Fibroblast of lung (primary cell): ENCODE results near the gene KMO. TPM values are rescaled to one million over a fixed set of nuclear protein-coding genes. Genes with fewer than 3 reads are reported as not detected.

Experiments
- DNase-seq, 2 donors: peaks; one replicate each; pipeline versions ENCODE4 v3.0.0 to v3.0.0-alpha.2; 2010; ENCODE audit warnings: low read depth in 2 of 2
- H2AFZ ChIP-seq: 2 replicates; pipeline ENCODE4 v1.5.1; 2012; ENCODE audit warnings: low read length, control low read depth, inconsistent platforms
- H3K27ac ChIP-seq: 2 replicates; pipeline ENCODE4 v1.5.1; 2011; ENCODE audit warnings: low read length, control low read depth; ENCODE audit not compliant: insufficient read depth
- H3K27me3 ChIP-seq: 2 replicates; pipeline ENCODE4 v1.5.1; 2011; ENCODE audit warnings: mild to moderate bottlenecking, low read length; ENCODE audit not compliant: control insufficient read depth, insufficient read depth
- H3K36me3 ChIP-seq: 2 replicates; pipeline ENCODE4 v1.5.1; 2011; ENCODE audit warnings: low read length; ENCODE audit not compliant: control insufficient read depth, insufficient read depth
- H3K4me1 ChIP-seq: 2 replicates; pipeline ENCODE4 v1.5.1; 2011; ENCODE audit warnings: low read length; ENCODE audit not compliant: control insufficient read depth, insufficient read depth; ENCODE audit errors: extremely low read depth
- H3K4me2 ChIP-seq: 2 replicates; pipeline ENCODE4 v1.5.1; 2011; ENCODE audit warnings: low read length, control low read depth; ENCODE audit not compliant: insufficient read depth; ENCODE audit errors: extremely low read depth
- H3K4me3 ChIP-seq, 4 experiments: fragments of 200-600 bp in 1 of 4; sonication (generic) in 1 of 4; replicated peaks in 1 of 4; 2 replicates each; pipeline ENCODE4 v1.5.1; 2011 to 2016; ENCODE audit warnings: low read length in 4 of 4, low read depth in 3 of 4, mild to moderate bottlenecking in 3 of 4, control low read depth in 2 of 4, inconsistent platforms in 1 of 4, mixed read lengths in 1 of 4; ENCODE audit not compliant: insufficient read depth in 1 of 4; ENCODE audit errors: control extremely low read depth in 1 of 4
- H3K79me2 ChIP-seq: 2 replicates; pipeline ENCODE4 v1.5.1; 2012; ENCODE audit warnings: mild to moderate bottlenecking, low read length, inconsistent platforms; ENCODE audit not compliant: control insufficient read depth, insufficient read depth
- H3K9ac ChIP-seq: 2 replicates; pipeline ENCODE4 v1.5.1; 2011; ENCODE audit warnings: mild to moderate bottlenecking, low read length, control low read depth; ENCODE audit not compliant: insufficient read depth
- H3K9me3 ChIP-seq: 2 replicates; pipeline ENCODE4 v1.5.1; 2012; ENCODE audit warnings: low read depth, low read length; ENCODE audit not compliant: control insufficient read depth, insufficient read depth
- H4K20me1 ChIP-seq: 2 replicates; pipeline ENCODE4 v1.5.1; 2011; ENCODE audit warnings: low read length; ENCODE audit not compliant: control insufficient read depth, insufficient read depth; ENCODE audit errors: extremely low read depth
- EZH2 ChIP-seq: IDR thresholded peaks from 2 replicates; pipeline ENCODE4 v1.5.1; 2012; ENCODE audit warnings: low read length, control low read depth, mild to moderate bottlenecking; ENCODE audit errors: missing control alignments
- polyA plus RNA-seq, 2 donors: library from polyadenylated mRNA; depleted of rRNA in 1 of 2; stranded (reverse) in 1 of 2; unstranded in 1 of 2; fragments of >200 nt; gene quantifications; 2 replicates each; pipeline ENCODE4 v1.2.1, GENCODE V29; 2011 to 2012; ENCODE audit warnings: missing spikeins in 1 of 2
- total RNA-seq: library from RNA; depleted of rRNA; stranded (reverse); fragments of >200 nt; gene quantifications from 2 replicates; pipeline ENCODE4 v1.2.1, GENCODE V29; 2014
- TF ChIP-seq, protein P1 (sequence below), 2 donors: IDR thresholded peaks in 1 of 2; conservative IDR thresholded peaks in 1 of 2; 1 replicate in 1 of 2; 2 replicates in 1 of 2; pipeline ENCODE4 v1.5.1; 2011 to 2012; ENCODE audit warnings: low read length in 2 of 2, control low read depth in 1 of 2, inconsistent platforms in 1 of 2, low read depth in 1 of 2, mild to moderate bottlenecking in 1 of 2

Gene KMO
- total and polyA plus RNA-seq, 2 donors (not counting 1 experiment from before 2014, with no cell fraction given) = 0.07 TPM; not detected in 1

DNA sequence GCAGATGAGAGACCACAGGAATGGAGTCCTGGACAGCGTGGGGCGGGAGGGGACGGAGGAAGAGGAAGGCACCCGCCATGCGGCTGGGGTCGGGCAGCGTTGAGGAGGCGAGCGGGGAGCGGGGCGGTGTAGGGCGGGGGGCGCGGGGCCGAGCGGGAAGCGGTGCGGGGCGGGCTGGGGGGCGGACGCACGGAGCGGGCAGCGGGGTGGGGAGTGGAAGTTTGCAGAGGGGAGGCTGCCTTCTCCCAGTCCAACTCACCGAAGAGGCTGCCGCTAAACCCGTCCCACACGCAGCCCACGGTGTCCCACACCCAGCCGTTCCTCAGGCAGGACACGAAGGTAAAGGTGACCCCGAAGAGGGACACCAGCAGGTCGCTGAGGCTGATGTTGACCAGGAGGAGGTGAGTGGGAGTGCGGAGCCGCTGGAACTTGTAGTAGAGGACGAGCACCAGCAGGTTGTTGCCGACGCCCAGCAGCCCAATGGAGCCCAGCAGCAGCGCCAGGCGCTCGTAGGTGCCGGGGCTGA, 107.5 kb downstream of the KMO start:
- H4K20me1 ChIP-seq = no peaks in the 10 kb centered on the region
- peak overlapping the region; percentile 80 for H3K9ac ChIP-seq
- peak overlapping the region; percentile 85 for H3K4me2 ChIP-seq
- peak overlapping the region; percentile 98 for H2AFZ ChIP-seq
- H3K4me1 ChIP-seq = peaks cover 3% of the 10 kb centered on the region
- no peaks in the 10 kb centered on the region for H3K9me3 ChIP-seq
- H3K4me3 ChIP-seq = peak overlapping the region; percentile 84 to 99 (median 94)
- peak overlapping the region; percentile 69 for H3K27ac ChIP-seq
- H3K36me3 ChIP-seq = peaks cover 6% of the 10 kb centered on the region
- peaks cover 19% of the 10 kb centered on the region for H3K79me2 ChIP-seq
- peak; percentile 29 to 41 for DNase-seq
- TF ChIP-seq, protein P1, sequence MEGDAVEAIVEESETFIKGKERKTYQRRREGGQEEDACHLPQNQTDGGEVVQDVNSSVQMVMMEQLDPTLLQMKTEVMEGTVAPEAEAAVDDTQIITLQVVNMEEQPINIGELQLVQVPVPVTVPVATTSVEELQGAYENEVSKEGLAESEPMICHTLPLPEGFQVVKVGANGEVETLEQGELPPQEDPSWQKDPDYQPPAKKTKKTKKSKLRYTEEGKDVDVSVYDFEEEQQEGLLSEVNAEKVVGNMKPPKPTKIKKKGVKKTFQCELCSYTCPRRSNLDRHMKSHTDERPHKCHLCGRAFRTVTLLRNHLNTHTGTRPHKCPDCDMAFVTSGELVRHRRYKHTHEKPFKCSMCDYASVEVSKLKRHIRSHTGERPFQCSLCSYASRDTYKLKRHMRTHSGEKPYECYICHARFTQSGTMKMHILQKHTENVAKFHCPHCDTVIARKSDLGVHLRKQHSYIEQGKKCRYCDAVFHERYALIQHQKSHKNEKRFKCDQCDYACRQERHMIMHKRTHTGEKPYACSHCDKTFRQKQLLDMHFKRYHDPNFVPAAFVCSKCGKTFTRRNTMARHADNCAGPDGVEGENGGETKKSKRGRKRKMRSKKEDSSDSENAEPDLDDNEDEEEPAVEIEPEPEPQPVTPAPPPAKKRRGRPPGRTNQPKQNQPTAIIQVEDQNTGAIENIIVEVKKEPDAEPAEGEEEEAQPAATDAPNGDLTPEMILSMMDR (conservative IDR thresholded peaks at IDR 0.05 in 1 of 2, IDR thresholded peaks at IDR 0.05 in 1 of 2; ENCODE audit: low read depth in 1 of 2, low read length in 2 of 2) = no peak
- no peak for TF ChIP-seq EZH2
- H3K27me3 ChIP-seq = no peaks in the 10 kb centered on the region

DNA sequence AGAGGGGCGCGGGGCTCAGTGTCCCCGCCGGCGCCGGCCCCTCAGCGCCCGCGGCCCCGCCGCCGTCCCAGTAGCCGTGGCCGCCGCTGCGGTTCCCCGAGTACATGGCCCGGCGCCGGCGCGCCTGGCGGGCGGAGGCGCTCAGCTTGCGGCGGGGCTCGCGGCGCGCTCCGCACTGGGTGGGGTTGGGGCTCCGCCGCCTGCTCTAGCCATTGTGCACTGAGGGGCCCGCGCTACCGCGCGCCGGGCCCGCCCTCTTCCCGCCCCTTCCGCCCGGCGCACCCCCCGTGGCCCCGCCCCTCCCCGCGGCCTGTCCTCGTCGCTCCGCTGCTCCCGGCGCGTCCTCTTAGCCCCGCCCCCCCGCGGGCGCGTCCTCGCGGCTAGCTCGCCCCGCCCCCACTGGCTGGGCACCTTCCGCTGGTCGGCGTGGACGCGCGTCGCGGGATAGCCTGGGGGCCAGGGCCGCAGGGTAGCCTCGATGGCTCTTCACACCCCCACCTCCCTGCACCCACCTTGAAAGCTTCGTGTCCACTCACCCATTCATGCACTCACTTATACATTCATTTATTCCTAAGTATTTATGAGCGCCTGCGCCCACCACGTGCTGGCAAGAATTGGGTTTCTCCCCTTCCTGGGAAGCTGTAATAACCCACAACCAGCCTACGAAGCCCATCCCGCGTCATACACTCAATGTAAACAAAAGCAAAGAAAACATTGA, 108.1 kb downstream of the KMO start, which contains the start of the genes CHML and OPN3:
Gene CHML (minus strand): TSS at position 221 of the 718 bp plus-strand sequence. CDS start 4,603 bp downstream, outside the sequence.
Gene OPN3 (minus strand): TSS at position 221 of the 718 bp plus-strand sequence. CDS start 115 bp downstream, at position 106.
- no peaks in the 10 kb centered on the region for H3K9me3 ChIP-seq
- peak; percentile 83 to 88 for DNase-seq
- peaks cover 19% of the 10 kb centered on the region for H3K79me2 ChIP-seq
- peaks cover 3% of the 10 kb centered on the region for H3K36me3 ChIP-seq
- peak within 1 kb of the TSS; percentile 84 to 99 (median 94) for H3K4me3 ChIP-seq
- peak within 1 kb of the TSS; percentile 69 for H3K27ac ChIP-seq
- no peaks in the 10 kb centered on the region for H4K20me1 ChIP-seq
- peak within 1 kb of the TSS; percentile 85 for H3K4me2 ChIP-seq
- peak within 1 kb of the TSS; percentile 98 for H2AFZ ChIP-seq
- TF ChIP-seq, protein P1 (conservative IDR thresholded peaks at IDR 0.05 in 1 of 2, IDR thresholded peaks at IDR 0.05 in 1 of 2; ENCODE audit: low read depth in 1 of 2, low read length in 2 of 2) = no peak
- no peak for TF ChIP-seq EZH2
- no peaks in the 10 kb centered on the region for H3K27me3 ChIP-seq
- H3K9ac ChIP-seq = peak within 1 kb of the TSS; percentile 80
- peaks cover 3% of the 10 kb centered on the region for H3K4me1 ChIP-seq

DNA sequence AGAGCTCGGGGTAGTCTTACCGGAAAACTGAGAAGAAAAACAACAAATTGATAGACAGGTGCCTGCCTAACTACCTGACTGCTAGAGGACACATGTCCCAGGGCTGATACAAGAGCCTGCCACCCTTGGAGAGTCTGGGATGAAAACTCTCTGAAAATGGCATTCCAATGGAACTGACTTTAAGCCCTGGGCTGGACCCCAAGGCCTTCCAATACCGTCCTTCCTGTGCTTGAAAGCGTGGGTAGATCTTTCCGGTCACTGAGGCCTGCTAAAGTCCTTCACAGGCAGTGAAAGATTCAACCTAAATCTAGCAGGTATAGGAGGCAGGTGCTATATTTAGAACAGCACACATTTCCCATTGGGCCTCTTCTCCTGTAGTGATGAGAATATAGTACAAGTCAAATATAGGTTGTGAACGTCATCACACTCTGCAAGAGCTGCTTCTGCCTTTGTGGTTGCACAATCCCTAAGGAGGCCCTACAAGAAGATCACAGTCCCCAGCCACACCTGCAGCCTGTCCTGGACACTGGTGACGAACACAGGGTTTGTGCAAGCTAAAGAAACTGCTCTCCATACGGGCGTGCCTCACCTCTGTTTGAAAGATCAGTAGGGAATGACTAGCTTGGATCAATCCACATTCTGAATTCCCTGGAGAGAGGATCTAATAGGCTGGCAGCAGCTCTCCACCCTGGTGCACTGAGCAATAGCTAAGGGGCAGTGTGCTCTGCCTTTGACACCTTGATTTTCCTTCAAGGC, 108.9 kb downstream of the KMO start:
- Histone ChIP-seq H3K4me3 (peak overlapping the region in 1 of 4 experiments; percentile 58), H2AFZ (peak overlapping the region; percentile 87), H3K4me1 (peaks cover 3% of the 10 kb centered on the region), H3K27ac (no peak overlapping the region), H3K9me3 (no peaks in the 10 kb centered on the region), H4K20me1 (no peaks in the 10 kb centered on the region), H3K79me2 (peaks cover 16% of the 10 kb centered on the region), H3K27me3 (no peaks in the 10 kb centered on the region), H3K4me2 (peak overlapping the region; percentile 66), H3K9ac (no peak overlapping the region), H3K36me3 (no peaks in the 10 kb centered on the region)
- no peak for TF ChIP-seq EZH2
- TF ChIP-seq, protein P1 (conservative IDR thresholded peaks at IDR 0.05 in 1 of 2, IDR thresholded peaks at IDR 0.05 in 1 of 2; ENCODE audit: low read depth in 1 of 2, low read length in 2 of 2) = no peak
- DNase-seq = no peak
